ENCODE results near the gene PGBD4.

Gene PGBD4

GRCh38 chr15:34101366-34102174 lies at the start of gene PGBD4, which contains the start of gene EMC7:
Gene PGBD4, plus strand, starts transcription at chr15:34102083. Its CDS starts 449 bp downstream, at chr15:34102532.
Gene EMC7, minus strand, starts transcription at chr15:34101862. Its CDS starts 23 bp downstream, at chr15:34101839.
- DNase-seq, result peak; percentile 99

- no peak for DNase-seq
Observed at GRCh38 chr15:34054081-34054707, 47.7 kb upstream of the PGBD4 start.

- no peak for DNase-seq
Observed at GRCh38 chr15:34055868-34056595, 45.9 kb upstream of the PGBD4 start.

- no peak for DNase-seq
Observed at GRCh38 chr15:34056911-34057310, 45.0 kb upstream of the PGBD4 start.

GRCh38 chr15:34059476-34059875 lies 42.4 kb upstream of the PGBD4 start:
- DNase-seq, result no peak

- no peak for DNase-seq
Observed at GRCh38 chr15:34059946-34060345, 41.9 kb upstream of the PGBD4 start.

GRCh38 chr15:34064438-34064837 lies 37.4 kb upstream of the PGBD4 start:
- no peak for DNase-seq

- DNase-seq, result no peak
Observed at GRCh38 chr15:34065261-34065660, 36.6 kb upstream of the PGBD4 start.

- no peak for DNase-seq
Observed at GRCh38 chr15:34065941-34066340, 35.9 kb upstream of the PGBD4 start.

GRCh38 chr15:34070003-34070402 lies 31.9 kb upstream of the PGBD4 start:
- no peak for DNase-seq

- no peak for DNase-seq
Observed at GRCh38 chr15:34076785-34077184, 25.1 kb upstream of the PGBD4 start.

GRCh38 chr15:34078900-34079299 lies 23.0 kb upstream of the PGBD4 start:
- no peak for DNase-seq

GRCh38 chr15:34079904-34080303 lies 22.0 kb upstream of the PGBD4 start:
- no peak for DNase-seq

GRCh38 chr15:34084086-34084485 lies 17.8 kb upstream of the PGBD4 start:
- DNase-seq, result no peak

- no peak for DNase-seq
Observed at GRCh38 chr15:34085746-34086145, 16.1 kb upstream of the PGBD4 start.

GRCh38 chr15:34099914-34100313 lies 2.0 kb upstream of the PGBD4 start:
- DNase-seq, result no peak

- DNase-seq, result no peak
Observed at GRCh38 chr15:34102175-34102925, 467 bp downstream of the PGBD4 start.

GRCh38 chr15:34106423-34106822 lies 4.5 kb downstream of the PGBD4 start:
- no peak for DNase-seq

- no peak for DNase-seq
Observed at GRCh38 chr15:34107315-34107714, 5.4 kb downstream of the PGBD4 start.

GRCh38 chr15:34109797-34110663 lies 8.1 kb downstream of the PGBD4 start:
- no peak for DNase-seq

GRCh38 chr15:34111488-34111887 lies 9.6 kb downstream of the PGBD4 start:
- no peak for DNase-seq

- no peak for DNase-seq
Observed at GRCh38 chr15:34114215-34114614, 12.3 kb downstream of the PGBD4 start.
